Ascending aorta (tissue), 2 donors: ENCODE results near the gene COQ8A. TPM values are rescaled to one million over a fixed set of nuclear protein-coding genes. Genes with fewer than 3 reads are reported as not detected.
A peak's percentile ranks its signal among the peaks of the same experiment; 100 is the strongest.

Source experiments
- DNase-seq, 2 donors: peaks; one replicate each; pipeline ENCODE4 v3.0.0-alpha.2; 2019; ENCODE audit warnings: low spot score in 2 of 2
- H3K27ac ChIP-seq, 2 donors: fragments of 200-600 bp; sonication (generic); one replicate each; pipeline ENCODE4 v1.5.1; 2016 to 2017; ENCODE audit warnings: mild to moderate bottlenecking in 1 of 2
- H3K27me3 ChIP-seq: fragments of 200-600 bp; sonication (generic); one replicate; pipeline ENCODE4 v1.5.1; 2017
- H3K36me3 ChIP-seq, 2 donors: fragments of 200-600 bp; sonication (generic); one replicate each; pipeline ENCODE4 v1.5.1; 2016
- H3K4me1 ChIP-seq, 2 donors: fragments of 200-600 bp; sonication (generic); one replicate each; pipeline ENCODE4 v1.5.1; 2016 to 2017; ENCODE audit warnings: mild to moderate bottlenecking in 1 of 2
- H3K4me3 ChIP-seq, 2 donors: fragments of 200-600 bp; sonication (generic); one replicate each; pipeline ENCODE4 v1.5.1; 2016 to 2017; ENCODE audit warnings: mild to moderate bottlenecking in 1 of 2
- H3K9me3 ChIP-seq, 2 donors: fragments of 200-600 bp; sonication (generic); one replicate each; pipeline ENCODE4 v1.5.1; 2016
- CTCF ChIP-seq, 3 experiments: fragments of 200-600 bp in 2 of 3; fragments of 450-650 bp in 1 of 3; sonication (generic) in 2 of 3; IDR thresholded peaks; one replicate each; pipeline ENCODE4 v1.5.1; 2016 to 2019; ENCODE audit warnings: antibody characterized with exemption in 3 of 3, mild to moderate bottlenecking in 1 of 3, moderate library complexity in 1 of 3
- intact Hi-C: fragments of 100-400 bp; cut with DNase I; formaldehyde crosslinking; loops from one replicate; pipeline ENCODE4 v1.15.1; 2023
- total RNA-seq: library from RNA; depleted of rRNA; stranded (reverse); fragments of >200 nt; gene quantifications from one replicate; pipeline ENCODE4 v1.1.0, GENCODE V29; 2016

The COQ8A gene
- total RNA-seq, 1 donor from 2014 or later: 42.4 TPM

- intact Hi-C loops: loop anchor here (10.0 kb wide), 1 partner anchor 379 kb away; no protein-coding TSS in a partner anchor
- Histone ChIP-seq H3K27me3 (no peaks in the 10 kb centered on the region), H3K9me3 (peaks cover 0 to 5% of the 10 kb centered on the region in 2 donors), H3K27ac (no peak overlapping the region), H3K4me1 (peaks cover 0 to 4% of the 10 kb centered on the region in 2 donors), H3K4me3 (no peak overlapping the region), H3K36me3 (no peaks in the 10 kb centered on the region)
- DNase-seq: peak in 1 of 2 donors; percentile 57
- TF ChIP-seq CTCF (IDR thresholded peaks at IDR 0.05): no peak
Observed at GRCh38 chr1:226946285-226946684, 6.2 kb downstream of the COQ8A start.

- TF ChIP-seq CTCF (IDR thresholded peaks at IDR 0.05): no peak
- H3K36me3 ChIP-seq: no peaks in the 10 kb centered on the region
- intact Hi-C loops: loop anchor here (10.0 kb wide), 1 partner anchor 378 kb away; no protein-coding TSS in a partner anchor
- no peak overlapping the region for H3K27ac ChIP-seq
- DNase-seq: peak in 1 of 2 donors; percentile 34
- no peak overlapping the region for H3K4me3 ChIP-seq
- no peaks in the 10 kb centered on the region for H3K27me3 ChIP-seq
- H3K9me3 ChIP-seq: peaks cover 0 to 5% of the 10 kb centered on the region in 2 donors
- H3K4me1 ChIP-seq: peaks cover 0 to 3% of the 10 kb centered on the region in 2 donors
Observed at GRCh38 chr1:226946841-226947240, 6.7 kb downstream of the COQ8A start.

- H3K27me3 ChIP-seq: no peaks in the 10 kb centered on the region
- no peak overlapping the region for H3K27ac ChIP-seq
- no peaks in the 10 kb centered on the region for H3K4me1 ChIP-seq
- no peak for TF ChIP-seq CTCF (IDR thresholded peaks at IDR 0.05)
- no peak overlapping the region for H3K4me3 ChIP-seq
- H3K36me3 ChIP-seq: no peaks in the 10 kb centered on the region
- DNase-seq: peak in 1 of 2 donors; percentile 13
- H3K9me3 ChIP-seq: peaks cover 0 to 5% of the 10 kb centered on the region in 2 donors
- intact Hi-C loops: loop anchor here (10.0 kb wide), 1 partner anchor 377 kb away; no protein-coding TSS in a partner anchor
Observed at GRCh38 chr1:226948051-226948450, 8.0 kb downstream of the COQ8A start.

DNA sequence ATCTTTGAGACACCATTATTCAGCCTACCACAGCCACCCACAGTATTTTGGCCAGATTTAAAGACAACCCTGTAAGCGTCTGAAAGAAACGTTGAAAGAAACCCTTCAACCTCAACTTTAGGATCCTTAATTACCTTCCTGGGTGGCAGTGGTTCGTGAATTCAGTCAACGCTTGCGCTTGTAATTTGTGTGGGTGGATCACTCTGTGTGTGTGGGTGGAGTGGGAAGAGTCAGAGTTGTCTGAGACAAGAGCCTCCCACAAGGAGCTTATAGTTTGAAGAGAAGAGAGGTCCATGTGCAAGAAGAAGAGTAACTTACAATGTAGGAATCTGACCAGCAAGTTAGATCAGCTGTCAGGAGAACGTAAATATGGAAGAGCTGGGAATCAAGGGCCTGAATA lies 8.4 kb downstream of the COQ8A start:
- no peak overlapping the region for H3K4me3 ChIP-seq
- no peaks in the 10 kb centered on the region for H3K27me3 ChIP-seq

DNA sequence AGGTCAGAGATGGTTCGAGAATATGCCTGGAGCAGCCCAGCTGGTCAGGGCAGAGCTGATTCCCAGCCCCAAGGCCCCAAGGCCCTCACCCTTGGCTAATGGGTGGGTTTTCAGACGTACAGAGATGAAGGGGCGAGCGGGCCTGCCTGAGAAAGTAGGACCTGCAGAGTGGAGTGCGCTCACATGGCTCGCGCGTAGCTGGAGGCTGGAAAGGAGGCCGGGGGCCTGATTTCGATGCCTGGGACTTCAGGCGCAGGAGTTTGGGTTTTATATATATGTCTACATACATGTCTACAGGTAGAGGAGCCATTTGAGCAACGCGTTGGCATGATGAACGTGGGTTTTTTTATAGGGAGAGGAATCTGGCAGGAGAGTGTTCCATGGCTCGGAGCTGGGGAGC lies 8.9 kb downstream of the COQ8A start:
- peaks cover 0 to 5% of the 10 kb centered on the region in 2 donors for H3K9me3 ChIP-seq
- DNase-seq: peak in 1 of 2 donors; percentile 54
- H3K36me3 ChIP-seq: no peaks in the 10 kb centered on the region
- intact Hi-C loops: loop anchor here (10.0 kb wide), 1 partner anchor 376 kb away; no protein-coding TSS in a partner anchor
- no peak for TF ChIP-seq CTCF (IDR thresholded peaks at IDR 0.05)
- H3K27me3 ChIP-seq: no peaks in the 10 kb centered on the region
- H3K4me1 ChIP-seq: no peaks in the 10 kb centered on the region
- no peak overlapping the region for H3K27ac ChIP-seq
- H3K4me3 ChIP-seq: no peak overlapping the region

More for the DNA sequence above, 8.4 kb downstream of the COQ8A start:
- no peak for DNase-seq
- Histone ChIP-seq H3K4me1 (no peaks in the 10 kb centered on the region), H3K9me3 (peaks cover 0 to 5% of the 10 kb centered on the region in 2 donors), H3K36me3 (no peaks in the 10 kb centered on the region), H3K27ac (no peak overlapping the region)
- no peak for TF ChIP-seq CTCF (IDR thresholded peaks at IDR 0.05)
- intact Hi-C loops: loop anchor here (10.0 kb wide), 1 partner anchor 376 kb away; no protein-coding TSS in a partner anchor
